Measurements from ENCODE around the gene FBP1. TPM values are rescaled to one million over a fixed set of nuclear protein-coding genes. Genes with fewer than 3 reads are reported as not detected.

Gene FBP1
- total RNA-seq, 2 donors from 2014 or later, result 3.4 to 3.5 TPM

Other genes starting within 250 kb of the FBP1 start
- not detected for gene PCAT7, start 84.4 kb downstream of the FBP1 start, total RNA-seq
- under 1 TPM; 0.31 to 0.62 TPM for gene FBP2, start 45.7 kb downstream of the FBP1 start, total RNA-seq
- gene AOPEP, start 87.2 kb upstream of the FBP1 start, total RNA-seq, result 100 to 1,000 TPM; 128 to 132 TPM

All from left cardiac atrium (tissue), 2 donors.